IPS-NIHi11 (cell line): ENCODE measurements around the gene ZFAND2B.

Experiments
- DNase-seq: peaks from one replicate; pipeline ENCODE4 v3.0.0; 2012; ENCODE audit warnings: mixed read lengths, low spot score

The ZFAND2B gene

GRCh38 chr2:219204425-219205164 is 2.0 kb upstream of the ZFAND2B start:
- DNase-seq, result no peak

- DNase-seq, result no peak
Measured at GRCh38 chr2:219205165-219205538, 1.4 kb upstream of the ZFAND2B start.

DNA sequence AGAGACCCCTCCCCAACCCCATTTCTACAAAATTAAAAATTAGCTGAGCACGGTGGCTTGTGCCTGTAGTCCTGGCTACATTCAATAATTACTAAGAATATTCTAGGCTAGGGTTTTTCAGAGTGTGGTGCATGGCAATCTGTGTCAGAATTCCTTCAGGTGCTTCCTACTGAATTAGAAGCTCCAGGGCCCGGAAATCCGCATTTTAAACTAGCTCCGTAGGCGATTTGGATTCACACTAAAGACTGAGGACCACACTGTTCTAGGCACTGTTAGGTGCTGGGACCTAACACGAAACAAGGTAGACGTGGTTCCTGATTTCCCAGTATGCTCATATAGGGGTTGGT is 628 bp upstream of the ZFAND2B start:
- DNase-seq, result no peak

DNA sequence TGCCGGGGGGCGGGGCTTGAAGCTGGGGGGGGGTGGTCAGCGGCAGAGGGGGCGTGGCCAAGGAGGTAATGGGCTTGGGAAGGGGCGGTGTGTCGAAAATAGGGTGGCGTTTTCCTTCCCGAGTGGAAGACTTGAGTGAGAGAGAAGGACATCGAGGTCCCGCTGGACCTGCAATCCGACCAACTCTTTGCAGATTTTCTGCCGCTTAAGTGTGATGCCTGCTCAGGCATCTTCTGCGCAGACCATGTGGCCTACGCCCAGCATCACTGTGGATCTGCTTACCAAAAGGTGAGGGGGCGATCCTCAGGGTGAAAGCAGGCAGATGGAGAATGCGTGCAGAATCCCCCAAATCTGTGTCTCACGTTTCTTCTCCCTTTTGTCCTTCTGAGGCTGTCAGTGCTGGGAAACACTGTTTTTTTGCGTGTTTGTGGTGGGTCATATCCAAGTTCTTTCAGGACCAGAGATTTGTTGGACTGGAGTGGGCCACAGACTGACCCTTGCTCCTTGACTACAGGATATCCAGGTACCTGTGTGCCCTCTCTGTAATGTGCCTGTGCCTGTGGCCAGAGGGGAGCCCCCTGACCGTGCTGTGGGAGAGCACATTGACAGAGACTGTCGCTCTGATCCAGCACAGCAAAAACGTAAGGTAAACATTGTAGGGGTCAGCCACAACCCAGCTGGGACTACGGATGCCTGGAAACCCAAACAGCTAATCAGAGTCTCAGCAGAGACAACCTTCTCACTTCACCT is 727 bp downstream of the ZFAND2B start:
- no peak for DNase-seq

- no peak for DNase-seq
Measured at GRCh38 chr2:219207884-219208740, 1.5 kb downstream of the ZFAND2B start.

GRCh38 chr2:219209236-219210195 is 2.9 kb downstream of the ZFAND2B start:
- DNase-seq, result no peak

DNA sequence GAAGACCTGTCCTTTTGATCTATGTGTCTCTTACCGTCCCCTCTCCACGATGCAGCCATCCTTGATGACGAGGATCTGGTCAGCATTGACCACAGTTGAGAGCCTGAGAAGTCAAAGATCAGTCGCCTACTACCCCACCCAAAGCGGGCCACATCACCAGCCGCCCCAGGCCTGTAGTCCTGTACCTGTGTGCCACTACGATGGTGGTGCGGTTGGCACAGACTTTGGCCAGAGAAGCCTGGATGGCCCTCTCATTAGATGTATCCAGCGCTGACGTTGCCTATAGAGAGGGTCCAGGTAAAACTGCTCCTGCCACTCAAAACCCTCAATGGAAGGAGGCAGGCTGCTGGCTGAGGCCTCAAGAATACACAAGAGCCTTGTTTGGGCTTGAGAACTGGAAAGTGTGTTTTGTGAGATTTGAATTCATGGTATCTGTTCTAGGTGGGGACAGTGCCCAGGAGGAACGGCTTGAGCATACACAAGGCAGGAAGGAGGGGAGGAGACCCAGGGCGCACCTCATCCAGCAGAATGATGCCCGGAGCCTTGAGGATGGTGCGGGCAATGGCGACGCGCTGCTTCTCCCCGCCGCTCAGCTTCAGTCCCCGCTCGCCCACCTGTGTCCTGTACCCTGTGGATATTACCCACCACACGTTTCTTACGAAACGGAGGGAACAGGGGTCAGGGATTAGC is 3.8 kb downstream of the ZFAND2B start:
- DNase-seq, result no peak

- DNase-seq, result no peak
Measured at GRCh38 chr2:219210886-219211362, 4.3 kb downstream of the ZFAND2B start.

- DNase-seq, result no peak
Measured at GRCh38 chr2:219213026-219213415, 6.4 kb downstream of the ZFAND2B start.

DNA sequence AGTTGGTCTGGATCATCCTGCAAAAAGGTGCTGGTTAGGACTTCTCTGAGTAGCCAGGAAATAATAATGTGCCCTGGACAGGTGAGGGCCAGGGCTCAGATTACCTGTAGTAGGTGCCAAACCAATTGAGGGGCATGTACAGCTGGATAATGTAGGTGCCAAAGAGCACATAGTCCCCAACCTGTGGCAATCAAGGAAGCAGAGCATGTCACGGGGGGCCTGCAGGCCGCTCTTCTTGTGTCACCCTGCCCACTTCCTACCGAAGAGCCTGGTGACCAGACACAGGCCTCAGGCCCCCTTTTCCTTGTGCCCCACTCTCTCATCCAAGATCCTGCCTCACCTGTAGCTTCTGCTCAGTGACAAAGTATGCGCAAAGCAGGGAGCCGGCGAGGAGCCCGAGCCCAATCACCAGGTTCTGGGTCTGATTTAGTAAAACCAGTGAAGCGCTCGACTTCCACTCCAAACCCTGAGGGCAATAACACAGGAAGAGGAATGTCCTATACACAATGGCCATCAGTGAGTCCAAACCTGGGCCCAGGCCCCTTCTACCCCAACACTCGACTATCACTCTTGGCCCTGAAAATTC is 7.0 kb downstream of the ZFAND2B start:
- no peak for DNase-seq

DNA sequence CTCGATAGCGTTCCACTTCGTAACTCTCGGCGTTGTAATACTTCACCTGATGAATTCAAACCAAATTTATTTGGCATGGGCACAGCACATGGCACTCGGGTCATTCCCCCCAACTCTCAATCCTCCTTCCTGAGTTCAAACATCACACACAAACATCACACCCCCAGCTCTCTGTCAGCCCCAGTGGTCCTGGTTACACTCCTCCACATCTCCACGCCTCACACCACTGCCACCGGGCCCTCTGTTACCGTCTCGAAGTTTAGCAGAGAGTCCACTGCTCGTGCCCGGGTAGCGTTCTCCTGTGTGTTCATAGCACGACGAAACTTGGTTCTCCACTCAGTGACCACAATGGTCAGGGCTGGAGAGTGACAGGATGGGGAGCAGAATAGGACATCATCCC is 7.6 kb downstream of the ZFAND2B start:
- DNase-seq, result no peak

GRCh38 chr2:219214786-219215185 is 8.2 kb downstream of the ZFAND2B start:
- DNase-seq, result no peak

DNA sequence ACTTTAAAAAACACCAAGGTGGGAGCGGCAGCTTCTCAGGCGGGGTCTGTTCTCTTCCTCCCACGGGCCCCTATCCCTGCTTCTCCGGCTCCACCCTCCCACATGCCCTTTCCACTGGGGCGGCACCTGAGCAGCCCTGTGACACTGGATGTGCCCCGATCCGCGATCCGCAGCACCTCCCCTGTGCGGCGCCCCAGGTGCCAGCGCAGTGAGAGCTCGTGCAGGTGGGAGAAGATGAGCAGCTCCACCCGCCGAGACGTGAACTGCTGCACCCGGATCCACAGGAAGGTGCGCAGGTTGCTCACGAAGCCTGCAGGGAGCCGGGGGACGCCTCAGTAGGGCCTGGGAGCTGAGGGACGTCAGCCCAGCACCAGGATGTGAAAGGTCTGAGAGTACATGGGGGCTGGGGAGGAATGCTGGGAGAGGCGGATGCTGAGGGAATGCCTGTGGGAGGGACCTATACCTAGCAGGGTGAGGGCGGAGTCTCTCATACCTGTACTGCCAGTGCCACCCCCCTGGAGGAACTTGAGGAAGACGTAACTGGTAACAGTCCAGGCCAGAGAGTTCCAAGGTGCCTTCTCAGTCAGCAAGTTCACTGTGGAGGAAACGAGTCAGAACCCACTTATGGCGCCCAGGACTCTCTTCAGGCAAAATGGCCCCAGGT is 9.4 kb downstream of the ZFAND2B start:
- DNase-seq, result no peak

DNA sequence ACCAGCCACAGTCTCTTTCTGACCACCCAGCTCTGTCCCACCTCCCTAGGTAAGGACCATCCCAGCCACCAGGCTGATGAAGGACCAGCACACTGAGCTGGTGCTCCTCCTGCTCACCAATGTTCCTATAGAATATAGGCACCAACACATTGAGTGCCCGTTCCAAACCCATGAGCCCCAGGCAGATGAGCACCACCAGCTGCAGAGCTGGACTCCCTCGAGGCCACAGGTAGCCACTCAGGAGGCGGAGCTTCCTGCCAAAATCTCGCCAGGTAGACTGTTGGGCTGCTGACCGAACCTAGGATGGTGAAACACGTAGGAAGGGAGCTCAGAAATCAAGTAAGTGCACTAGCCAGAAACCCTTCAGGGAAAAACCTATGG is 9.9 kb downstream of the ZFAND2B start:
- no peak for DNase-seq

DNA sequence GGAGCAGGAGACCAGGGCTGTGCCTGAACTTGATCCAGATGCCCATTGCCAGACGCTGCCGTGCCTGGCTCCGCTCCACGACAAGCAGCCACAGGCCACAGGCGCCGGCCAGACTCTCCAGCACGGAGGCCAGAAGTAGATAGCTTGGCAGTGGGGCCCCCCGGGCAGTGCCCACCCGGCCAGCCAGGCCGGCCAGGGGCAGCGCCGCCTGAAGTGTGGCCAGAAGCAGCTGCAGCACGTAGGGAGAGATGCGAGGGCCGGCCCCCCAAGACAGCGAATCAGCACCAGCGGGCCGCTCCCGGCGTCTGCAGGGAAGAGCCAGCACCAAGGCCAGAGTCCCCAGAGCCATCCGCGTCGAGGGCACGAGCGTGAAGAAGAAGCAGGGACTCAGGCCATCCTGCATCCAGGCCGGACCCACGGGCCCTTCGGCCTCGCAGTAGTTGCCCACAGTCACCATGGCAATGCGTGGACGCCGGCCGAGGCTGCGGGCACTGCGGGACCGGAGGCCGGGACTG is 11.7 kb downstream of the ZFAND2B start:
- peak; percentile 81 for DNase-seq

DNA sequence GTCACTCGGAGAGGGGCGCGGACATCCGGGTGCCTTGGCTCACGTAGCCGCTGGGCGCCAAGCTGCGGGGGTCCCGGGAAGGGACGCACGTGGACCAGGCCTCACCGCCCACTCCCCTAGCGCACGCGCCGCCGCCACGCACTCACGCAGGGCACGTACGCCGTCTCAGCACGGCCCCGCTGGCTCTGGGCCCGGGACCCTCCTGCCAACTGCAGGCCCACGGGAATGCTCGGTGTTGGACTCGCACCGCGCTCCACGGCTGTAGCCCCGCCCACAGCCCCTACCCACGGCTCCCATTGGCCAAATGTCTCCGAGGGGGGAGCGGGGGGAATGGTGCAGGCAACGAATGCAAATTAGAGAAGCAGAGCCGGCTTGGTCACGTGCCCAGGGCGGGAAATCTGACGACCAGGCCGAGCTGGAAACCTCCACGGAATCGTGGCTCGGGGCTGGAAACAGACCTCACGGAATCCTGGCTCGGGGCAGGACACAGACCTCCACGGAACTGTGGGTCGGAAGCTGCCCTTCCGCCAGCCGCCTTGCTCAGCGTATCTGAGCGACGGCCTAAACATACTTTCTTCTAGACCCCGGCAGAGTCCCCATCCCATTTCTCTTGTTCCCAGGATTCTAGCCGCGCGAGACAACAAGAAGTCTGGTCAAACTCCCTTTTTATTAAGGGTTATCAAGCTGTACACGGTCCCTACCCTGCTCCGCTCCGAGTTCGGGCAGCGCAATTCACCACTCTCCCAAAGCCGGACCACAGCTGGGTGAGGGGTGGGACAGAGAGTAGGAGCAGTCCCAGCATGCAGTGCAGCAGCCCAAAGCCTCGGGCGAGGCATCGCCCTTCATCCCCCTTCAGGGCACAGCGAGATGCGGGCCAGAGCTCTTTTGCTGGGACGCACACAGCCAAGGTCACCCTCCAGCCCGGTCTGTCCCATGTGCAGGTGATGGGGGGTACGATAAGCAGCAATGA is 12.4 kb downstream of the ZFAND2B start, which contains the start of gene ABCB6:
ABCB6 (minus strand) TSS at position 227 of the 970 bp plus-strand sequence. CDS start 285 bp downstream, outside the sequence.
- peak; percentile 95 for DNase-seq

DNA sequence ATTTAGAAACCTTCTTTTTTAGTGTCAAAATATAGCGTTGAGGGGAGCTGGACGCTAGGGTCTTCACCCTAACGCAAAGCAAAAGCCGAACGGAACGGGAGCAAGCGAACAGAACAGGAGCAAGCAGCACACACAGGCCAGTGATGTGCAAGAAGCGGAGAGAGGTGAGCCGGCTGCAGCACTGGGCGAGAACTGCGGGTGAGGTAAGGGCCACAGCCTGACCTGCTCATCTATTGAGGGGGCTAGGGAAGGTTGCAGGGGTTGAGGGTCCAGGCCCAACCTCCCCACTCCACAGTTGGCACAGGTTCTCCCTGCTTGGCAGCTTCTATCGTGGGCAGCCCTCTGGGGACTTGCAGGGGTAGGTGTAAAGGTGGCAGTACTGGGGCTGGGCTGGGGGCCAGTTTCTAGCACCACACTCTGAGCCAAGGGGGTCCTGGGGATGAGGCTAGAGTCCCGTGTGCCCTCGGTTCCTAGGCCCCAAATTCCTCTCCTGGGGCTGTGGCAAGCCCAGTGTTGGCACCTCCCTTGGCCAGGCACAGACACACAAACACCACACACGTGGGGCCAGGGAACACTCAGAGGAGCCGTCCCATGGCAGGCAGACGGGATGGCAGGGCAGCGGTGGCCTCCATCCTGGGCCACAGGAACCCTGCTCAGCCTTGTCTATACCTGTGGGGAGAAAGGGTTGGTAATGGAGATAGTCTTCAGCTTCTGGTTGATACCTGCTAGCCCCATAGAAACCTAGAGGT is 13.4 kb downstream of the ZFAND2B start:
- DNase-seq, result no peak
